Measurements from ENCODE around the gene HBZ.

DNA sequence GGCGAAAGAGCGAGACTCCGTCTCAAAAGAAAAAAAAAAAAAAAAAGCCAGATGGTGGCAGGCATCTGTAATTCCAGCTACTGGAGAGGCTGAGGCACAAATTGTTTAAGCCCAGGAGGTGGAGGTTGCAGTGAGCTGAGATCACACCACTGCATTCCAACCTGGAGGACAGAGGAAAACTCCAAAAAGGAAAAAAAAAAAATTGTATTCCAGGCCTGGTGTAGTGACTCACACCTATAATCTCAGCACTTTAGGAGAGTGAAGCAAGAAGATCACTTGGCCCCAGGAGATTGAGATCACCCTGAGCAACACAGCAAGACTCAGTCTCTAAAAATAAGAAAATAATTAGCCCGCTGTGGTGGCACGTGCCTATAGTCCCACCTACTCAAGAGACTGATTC lies 47.9 kb downstream of the HBZ start:
- TF ChIP-seq POLR2A (IDR thresholded peaks at IDR 0.05; ENCODE audit: control extremely low read depth in 1 of 2, low read depth in 2 of 2, low read length in 2 of 2) (no peak), PHF8 (conservative IDR thresholded peaks at IDR 0.05; ENCODE audit: low read depth, low read length) (no peak), SIN3A (conservative IDR thresholded peaks at IDR 0.05 in 1 of 2, IDR thresholded peaks at IDR 0.05 in 1 of 2; ENCODE audit: low read depth in 1 of 2, low read length in 2 of 2) (no peak), RFX5 (IDR thresholded peaks at IDR 0.05; ENCODE audit: borderline replicate concordance, low read depth, low read length) (no peak), TAF7 (optimal IDR thresholded peaks at IDR 0.05; ENCODE audit: borderline replicate concordance, low read depth, low read length) (no peak)
- TF ChIP-seq, protein P1, sequence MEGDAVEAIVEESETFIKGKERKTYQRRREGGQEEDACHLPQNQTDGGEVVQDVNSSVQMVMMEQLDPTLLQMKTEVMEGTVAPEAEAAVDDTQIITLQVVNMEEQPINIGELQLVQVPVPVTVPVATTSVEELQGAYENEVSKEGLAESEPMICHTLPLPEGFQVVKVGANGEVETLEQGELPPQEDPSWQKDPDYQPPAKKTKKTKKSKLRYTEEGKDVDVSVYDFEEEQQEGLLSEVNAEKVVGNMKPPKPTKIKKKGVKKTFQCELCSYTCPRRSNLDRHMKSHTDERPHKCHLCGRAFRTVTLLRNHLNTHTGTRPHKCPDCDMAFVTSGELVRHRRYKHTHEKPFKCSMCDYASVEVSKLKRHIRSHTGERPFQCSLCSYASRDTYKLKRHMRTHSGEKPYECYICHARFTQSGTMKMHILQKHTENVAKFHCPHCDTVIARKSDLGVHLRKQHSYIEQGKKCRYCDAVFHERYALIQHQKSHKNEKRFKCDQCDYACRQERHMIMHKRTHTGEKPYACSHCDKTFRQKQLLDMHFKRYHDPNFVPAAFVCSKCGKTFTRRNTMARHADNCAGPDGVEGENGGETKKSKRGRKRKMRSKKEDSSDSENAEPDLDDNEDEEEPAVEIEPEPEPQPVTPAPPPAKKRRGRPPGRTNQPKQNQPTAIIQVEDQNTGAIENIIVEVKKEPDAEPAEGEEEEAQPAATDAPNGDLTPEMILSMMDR (IDR thresholded peaks at IDR 0.05; ENCODE audit: control extremely low read depth in 1 of 3, insufficient read depth in 1 of 3, low read depth in 1 of 3, low read length in 3 of 3), result no peak
- TF ChIP-seq, protein P2, sequence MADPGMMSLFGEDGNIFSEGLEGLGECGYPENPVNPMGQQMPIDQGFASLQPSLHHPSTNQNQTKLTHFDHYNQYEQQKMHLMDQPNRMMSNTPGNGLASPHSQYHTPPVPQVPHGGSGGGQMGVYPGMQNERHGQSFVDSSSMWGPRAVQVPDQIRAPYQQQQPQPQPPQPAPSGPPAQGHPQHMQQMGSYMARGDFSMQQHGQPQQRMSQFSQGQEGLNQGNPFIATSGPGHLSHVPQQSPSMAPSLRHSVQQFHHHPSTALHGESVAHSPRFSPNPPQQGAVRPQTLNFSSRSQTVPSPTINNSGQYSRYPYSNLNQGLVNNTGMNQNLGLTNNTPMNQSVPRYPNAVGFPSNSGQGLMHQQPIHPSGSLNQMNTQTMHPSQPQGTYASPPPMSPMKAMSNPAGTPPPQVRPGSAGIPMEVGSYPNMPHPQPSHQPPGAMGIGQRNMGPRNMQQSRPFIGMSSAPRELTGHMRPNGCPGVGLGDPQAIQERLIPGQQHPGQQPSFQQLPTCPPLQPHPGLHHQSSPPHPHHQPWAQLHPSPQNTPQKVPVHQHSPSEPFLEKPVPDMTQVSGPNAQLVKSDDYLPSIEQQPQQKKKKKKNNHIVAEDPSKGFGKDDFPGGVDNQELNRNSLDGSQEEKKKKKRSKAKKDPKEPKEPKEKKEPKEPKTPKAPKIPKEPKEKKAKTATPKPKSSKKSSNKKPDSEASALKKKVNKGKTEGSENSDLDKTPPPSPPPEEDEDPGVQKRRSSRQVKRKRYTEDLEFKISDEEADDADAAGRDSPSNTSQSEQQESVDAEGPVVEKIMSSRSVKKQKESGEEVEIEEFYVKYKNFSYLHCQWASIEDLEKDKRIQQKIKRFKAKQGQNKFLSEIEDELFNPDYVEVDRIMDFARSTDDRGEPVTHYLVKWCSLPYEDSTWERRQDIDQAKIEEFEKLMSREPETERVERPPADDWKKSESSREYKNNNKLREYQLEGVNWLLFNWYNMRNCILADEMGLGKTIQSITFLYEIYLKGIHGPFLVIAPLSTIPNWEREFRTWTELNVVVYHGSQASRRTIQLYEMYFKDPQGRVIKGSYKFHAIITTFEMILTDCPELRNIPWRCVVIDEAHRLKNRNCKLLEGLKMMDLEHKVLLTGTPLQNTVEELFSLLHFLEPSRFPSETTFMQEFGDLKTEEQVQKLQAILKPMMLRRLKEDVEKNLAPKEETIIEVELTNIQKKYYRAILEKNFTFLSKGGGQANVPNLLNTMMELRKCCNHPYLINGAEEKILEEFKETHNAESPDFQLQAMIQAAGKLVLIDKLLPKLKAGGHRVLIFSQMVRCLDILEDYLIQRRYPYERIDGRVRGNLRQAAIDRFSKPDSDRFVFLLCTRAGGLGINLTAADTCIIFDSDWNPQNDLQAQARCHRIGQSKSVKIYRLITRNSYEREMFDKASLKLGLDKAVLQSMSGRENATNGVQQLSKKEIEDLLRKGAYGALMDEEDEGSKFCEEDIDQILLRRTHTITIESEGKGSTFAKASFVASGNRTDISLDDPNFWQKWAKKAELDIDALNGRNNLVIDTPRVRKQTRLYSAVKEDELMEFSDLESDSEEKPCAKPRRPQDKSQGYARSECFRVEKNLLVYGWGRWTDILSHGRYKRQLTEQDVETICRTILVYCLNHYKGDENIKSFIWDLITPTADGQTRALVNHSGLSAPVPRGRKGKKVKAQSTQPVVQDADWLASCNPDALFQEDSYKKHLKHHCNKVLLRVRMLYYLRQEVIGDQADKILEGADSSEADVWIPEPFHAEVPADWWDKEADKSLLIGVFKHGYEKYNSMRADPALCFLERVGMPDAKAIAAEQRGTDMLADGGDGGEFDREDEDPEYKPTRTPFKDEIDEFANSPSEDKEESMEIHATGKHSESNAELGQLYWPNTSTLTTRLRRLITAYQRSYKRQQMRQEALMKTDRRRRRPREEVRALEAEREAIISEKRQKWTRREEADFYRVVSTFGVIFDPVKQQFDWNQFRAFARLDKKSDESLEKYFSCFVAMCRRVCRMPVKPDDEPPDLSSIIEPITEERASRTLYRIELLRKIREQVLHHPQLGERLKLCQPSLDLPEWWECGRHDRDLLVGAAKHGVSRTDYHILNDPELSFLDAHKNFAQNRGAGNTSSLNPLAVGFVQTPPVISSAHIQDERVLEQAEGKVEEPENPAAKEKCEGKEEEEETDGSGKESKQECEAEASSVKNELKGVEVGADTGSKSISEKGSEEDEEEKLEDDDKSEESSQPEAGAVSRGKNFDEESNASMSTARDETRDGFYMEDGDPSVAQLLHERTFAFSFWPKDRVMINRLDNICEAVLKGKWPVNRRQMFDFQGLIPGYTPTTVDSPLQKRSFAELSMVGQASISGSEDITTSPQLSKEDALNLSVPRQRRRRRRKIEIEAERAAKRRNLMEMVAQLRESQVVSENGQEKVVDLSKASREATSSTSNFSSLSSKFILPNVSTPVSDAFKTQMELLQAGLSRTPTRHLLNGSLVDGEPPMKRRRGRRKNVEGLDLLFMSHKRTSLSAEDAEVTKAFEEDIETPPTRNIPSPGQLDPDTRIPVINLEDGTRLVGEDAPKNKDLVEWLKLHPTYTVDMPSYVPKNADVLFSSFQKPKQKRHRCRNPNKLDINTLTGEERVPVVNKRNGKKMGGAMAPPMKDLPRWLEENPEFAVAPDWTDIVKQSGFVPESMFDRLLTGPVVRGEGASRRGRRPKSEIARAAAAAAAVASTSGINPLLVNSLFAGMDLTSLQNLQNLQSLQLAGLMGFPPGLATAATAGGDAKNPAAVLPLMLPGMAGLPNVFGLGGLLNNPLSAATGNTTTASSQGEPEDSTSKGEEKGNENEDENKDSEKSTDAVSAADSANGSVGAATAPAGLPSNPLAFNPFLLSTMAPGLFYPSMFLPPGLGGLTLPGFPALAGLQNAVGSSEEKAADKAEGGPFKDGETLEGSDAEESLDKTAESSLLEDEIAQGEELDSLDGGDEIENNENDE (IDR thresholded peaks at IDR 0.05; ENCODE audit: insufficient replicate concordance, low read length), result no peak
